Endothelial cell of umbilical vein (primary cell): ENCODE results near the gene ZC3H7A. TPM values are rescaled to one million over a fixed set of nuclear protein-coding genes. Genes with fewer than 3 reads are reported as not detected.

ENCODE experiments used
- BruUV-seq: library from RNA; stranded (reverse); fragments of 400-500 nt; replicated peaks from 2 replicates; lab custom pipeline; 2021; lab: Mats Ljungman, UMichigan
- CTCF ChIA-PET: fragments of 300-600, 350-600 bp; sonication (Branson Sonifier 250); formaldehyde crosslinking; loops from one replicate; lab custom pipeline; 2021; ENCODE audit warnings: antibody characterized with exemption, inconsistent platforms; lab: Charles Lee
- POLR2A ChIA-PET: fragments of 300-600, 350-600 bp; sonication (Branson Sonifier 250); formaldehyde crosslinking; loops from one replicate; lab custom pipeline; 2021; ENCODE audit warnings: antibody characterized with exemption, inconsistent platforms; lab: Charles Lee
- DNase-seq: peaks from one replicate; pipeline ENCODE4 v3.0.0-alpha.2; 2011; ENCODE audit warnings: low read depth, low spot score
- FAIRE-seq: peaks from 2 replicates; lab custom pipeline; 2011; peaks lifted over from hg19 to GRCh38; lab: Jason Lieb, UNC
- H2AFZ ChIP-seq: 2 replicates; pipeline ENCODE4 v1.6.0; 2012; ENCODE audit warnings: low read depth, low read length, control low read depth, inconsistent platforms
- H3K27ac ChIP-seq: 2 replicates; pipeline ENCODE4 v1.5.1; 2011; ENCODE audit warnings: low read depth, mild to moderate bottlenecking, control low read depth, low read length, moderate library complexity; ENCODE audit not compliant: insufficient read depth
- H3K27me3 ChIP-seq, 2 experiments: 2 replicates each; pipeline versions ENCODE4 v1.6.0 to v1.6.1; 2011; ENCODE audit warnings: low read length in 2 of 2, mixed read lengths in 1 of 2; ENCODE audit not compliant: control insufficient read depth in 2 of 2, insufficient read depth in 2 of 2
- H3K36me3 ChIP-seq, 2 experiments: 2 replicates in 1 of 2; 3 replicates in 1 of 2; pipeline ENCODE4 v1.5.1; 2011; ENCODE audit warnings: low read length in 2 of 2, mild to moderate bottlenecking in 1 of 2, moderate library complexity in 1 of 2; ENCODE audit not compliant: control insufficient read depth in 2 of 2, insufficient read depth in 2 of 2; ENCODE audit errors: extremely low read depth in 1 of 2
- H3K4me1 ChIP-seq: 3 replicates; pipeline ENCODE4 v1.5.1; 2011; ENCODE audit warnings: mild to moderate bottlenecking, low read length; ENCODE audit not compliant: control insufficient read depth, insufficient read depth; ENCODE audit errors: extremely low read depth
- H3K4me2 ChIP-seq: 2 replicates; pipeline ENCODE4 v1.6.1; 2011; ENCODE audit warnings: low read length, control low read depth, mixed read lengths; ENCODE audit not compliant: insufficient read depth
- H3K4me3 ChIP-seq, 3 experiments: fragments of 200-600 bp in 1 of 3; sonication (generic), shearing (Covaris generic) in 1 of 3; replicated peaks in 1 of 3; 2 replicates each; pipeline ENCODE4 v1.5.1; 2011 to 2016; ENCODE audit warnings: control low read depth in 3 of 3, low read length in 3 of 3, mild to moderate bottlenecking in 2 of 3, inconsistent platforms in 1 of 3, low read depth in 1 of 3, moderate library complexity in 1 of 3; ENCODE audit not compliant: insufficient read depth in 1 of 3
- H3K79me2 ChIP-seq: 2 replicates; pipeline ENCODE4 v1.6.0; 2012; ENCODE audit warnings: low read length, inconsistent platforms; ENCODE audit not compliant: control insufficient read depth, insufficient read depth
- H3K9ac ChIP-seq: replicated peaks from 2 replicates; pipeline ENCODE3; 2011; ENCODE audit warnings: low read length, control low read depth; ENCODE audit not compliant: insufficient read depth; ENCODE audit errors: extremely low read depth
- H3K9me1 ChIP-seq: replicated peaks from 3 replicates; pipeline ENCODE4 v1.6.0; 2011; ENCODE audit warnings: mild to moderate bottlenecking, low read length; ENCODE audit not compliant: control insufficient read depth, insufficient read depth; ENCODE audit errors: extremely low read depth
- H3K9me3 ChIP-seq: replicated peaks from 2 replicates; pipeline ENCODE4 v1.5.1; 2012; ENCODE audit warnings: low read length, inconsistent platforms; ENCODE audit not compliant: control insufficient read depth, insufficient read depth
- H4K20me1 ChIP-seq: replicated peaks from 2 replicates; pipeline ENCODE3; 2011; ENCODE audit warnings: mild to moderate bottlenecking, low read length; ENCODE audit not compliant: control insufficient read depth, insufficient read depth; ENCODE audit errors: extremely low read depth
- CTCF ChIP-seq, 2 donors: IDR thresholded peaks; 1 replicate in 1 of 2; 2 replicates in 1 of 2; pipeline ENCODE4 v1.5.1; 2011; ENCODE audit warnings: low read length in 2 of 2, mild to moderate bottlenecking in 2 of 2, moderate library complexity in 2 of 2, control low read depth in 1 of 2, inconsistent platforms in 1 of 2, low read depth in 1 of 2; ENCODE audit not compliant: insufficient read depth in 1 of 2; ENCODE audit errors: extremely low read depth in 1 of 2
- EZH2 ChIP-seq: IDR thresholded peaks from 2 replicates; pipeline ENCODE4 v1.6.1; 2012; ENCODE audit warnings: borderline replicate concordance, low read depth, mild to moderate bottlenecking, moderate library complexity, low read length, inconsistent platforms; ENCODE audit not compliant: severe bottlenecking
- FOS ChIP-seq: IDR thresholded peaks from 2 replicates; pipeline ENCODE4 v1.6.1; 2011; ENCODE audit warnings: mild to moderate bottlenecking, low read length, moderate library complexity, borderline replicate concordance; ENCODE audit not compliant: insufficient read depth
- GATA2 ChIP-seq: IDR thresholded peaks from 2 replicates; pipeline ENCODE4 v1.7.0; 2011; ENCODE audit warnings: low read depth, mild to moderate bottlenecking, moderate library complexity, mixed read lengths, low read length; ENCODE audit not compliant: insufficient read length, insufficient read depth
- JUN ChIP-seq: IDR thresholded peaks from 2 replicates; pipeline ENCODE4 v1.6.1; 2011; ENCODE audit warnings: borderline replicate concordance, low read depth; ENCODE audit not compliant: insufficient read length, insufficient read depth
- MAX ChIP-seq: IDR thresholded peaks from 2 replicates; pipeline ENCODE4 v1.6.1; 2011; ENCODE audit not compliant: insufficient read depth, insufficient read length
- MYC ChIP-seq: IDR thresholded peaks from one replicate; pipeline ENCODE4 v1.6.1; 2011; ENCODE audit warnings: mild to moderate bottlenecking, low read depth, low read length
- POLR2A ChIP-seq: IDR thresholded peaks from 2 replicates; pipeline ENCODE4 v1.6.1; 2012; ENCODE audit warnings: low read depth, mild to moderate bottlenecking, control low read depth, low read length
- POLR2AphosphoS5 ChIP-seq: IDR thresholded peaks from 2 replicates; pipeline ENCODE4 v1.6.1; 2012; ENCODE audit warnings: low read depth, mild to moderate bottlenecking, control low read depth, low read length, moderate library complexity; ENCODE audit not compliant: insufficient read depth
- dilution Hi-C: fragments of 300-500 bp; cut with MboI; formaldehyde crosslinking; loops from one replicate; pipeline ENCODE4 v1.15.0; 2019; ENCODE audit warnings: low sequenced_read_pairs; ENCODE audit not compliant: extremely low pct_ligation_motif_present
- intact Hi-C: fragments of 100-400 bp; cut with micrococcal nuclease; formaldehyde crosslinking; loops from one replicate; pipeline ENCODE4 v1.10.0; 2022
- polyA plus RNA-seq, 4 experiments: library from polyadenylated mRNA; depleted of rRNA in 3 of 4; stranded (reverse) in 3 of 4; unstranded in 1 of 4; fragments of >200 nt; gene quantifications; 2 replicates each; pipeline versions ENCODE4 v1.2.1 to v1.2.3, GENCODE V29; 2011 to 2012; ENCODE audit warnings: missing spikeins in 1 of 4
- total RNA-seq: library from RNA; stranded (reverse); gene quantifications from 2 replicates; pipeline ENCODE4 v1.2.3, GENCODE V29; 2021

The ZC3H7A gene
- total and polyA plus RNA-seq, 2 donors (not counting 3 experiments of a cell fraction or from before 2014, with no cell fraction given): 44.1 to 78.0 TPM

- dilution Hi-C loops (no loop called here), intact Hi-C loops (no loop called here)
- no TSS peak for BruUV-seq
- FAIRE-seq (no peak), DNase-seq (no peak)
- H3K4me1 ChIP-seq: no peaks in the 10 kb centered on the region
- H3K9me3 ChIP-seq: no peaks in the 10 kb centered on the region
- no peaks in the 10 kb centered on the region for H3K27me3 ChIP-seq
- ChIA-PET POLR2A (no interaction called here), CTCF (interaction anchor here (1.2 kb wide), 1 partner anchor 23 kb away, joined by 3 read pairs; no protein-coding TSS in a partner anchor)
- H3K4me2 ChIP-seq: no peak overlapping the region
- no peak overlapping the region for H3K27ac ChIP-seq
- H4K20me1 ChIP-seq: peaks cover 2% of the 10 kb centered on the region
- H3K4me3 ChIP-seq: no peak overlapping the region
- no peak overlapping the region for H3K9ac ChIP-seq
- peaks cover 44% of the 10 kb centered on the region for H3K79me2 ChIP-seq
- peaks cover 24 to 27% of the 10 kb centered on the region in 2 experiments for H3K36me3 ChIP-seq
- H3K9me1 ChIP-seq: no peaks in the 10 kb centered on the region
- TF ChIP-seq JUN: no peak
- TF ChIP-seq MYC: no peak
- TF ChIP-seq POLR2AphosphoS5: no peak
- no peak for TF ChIP-seq GATA2
- no peak for TF ChIP-seq MAX
- no peak for TF ChIP-seq FOS
- no peak for TF ChIP-seq CTCF (IDR thresholded peaks at IDR 0.05; ENCODE audit: extremely low read depth in 1 of 2, insufficient read depth in 1 of 2, low read depth in 1 of 2, low read length in 2 of 2)
- no peak for TF ChIP-seq EZH2
- no peak for TF ChIP-seq POLR2A
- H2AFZ ChIP-seq: no peak overlapping the region
These were observed 62.9 kb downstream of the ZC3H7A start for GRCh38 chr16:11734025-11734652.
